Measurements from ENCODE around the gene SQSTM1. TPM values are rescaled to one million over a fixed set of nuclear protein-coding genes. Genes with fewer than 3 reads are reported as not detected.

SQSTM1 gene
- total RNA-seq, 2 donors from 2014 or later: 249 to 606 TPM

- Histone ChIP-seq H3K4me3 (no peak overlapping the region), H3K9me3 (no peaks in the 10 kb centered on the region), H3K4me1 (peaks cover 52% of the 10 kb centered on the region), H3K27ac (peak overlapping the region in 2 of 4 donors; percentile 32 to 94), H3K36me3 (replicated peaks in 1 of 2; ENCODE audit: insufficient read depth in 1 of 2, low read depth in 2 of 2) (peaks cover 0 to 12% of the 10 kb centered on the region in 2 donors), H3K27me3 (no peaks in the 10 kb centered on the region)
- intact Hi-C loops (cut with DNase I): loop anchor here (10.0 kb wide), 1 partner anchor 101 kb away; the partner anchor contains the start of gene TBC1D9B
- ATAC-seq (no peak), DNase-seq (no peak)
- WGBS, 2 donors: 56 to 59% methylated on average over 11 to 17 of the region's 18 CpGs
- TF ChIP-seq POLR2A (IDR thresholded peaks at IDR 0.05) (no peak), CTCF (IDR thresholded peaks at IDR 0.05) (no peak)
Measured at GRCh38 chr5:179803651-179804554, 16.8 kb upstream of the SQSTM1 start.

- Histone ChIP-seq H3K36me3 (replicated peaks in 1 of 2; ENCODE audit: insufficient read depth in 1 of 2, low read depth in 2 of 2) (peaks cover 0 to 5% of the 10 kb centered on the region in 2 donors), H3K4me3 (no peak overlapping the region), H3K27ac (peak overlapping the region in 3 of 4 donors; percentile 85 to 95 (median 94)), H3K9me3 (no peaks in the 10 kb centered on the region), H3K27me3 (no peaks in the 10 kb centered on the region), H3K4me1 (peaks cover 52% of the 10 kb centered on the region)
- 73 to 81% methylated on average over 6 to 8 of the region's 8 CpGs for WGBS, 2 donors
- intact Hi-C loops (cut with DNase I): loop anchor here (10.0 kb wide), 1 partner anchor 100 kb away; the partner anchor contains the start of gene TBC1D9B
- no peak for DNase-seq
- TF ChIP-seq POLR2A (IDR thresholded peaks at IDR 0.05): no peak
- no peak for TF ChIP-seq CTCF (IDR thresholded peaks at IDR 0.05)
- no peak for ATAC-seq
Measured at GRCh38 chr5:179804555-179804947, 16.2 kb upstream of the SQSTM1 start.

GRCh38 chr5:179805070-179805528 lies 15.6 kb upstream of the SQSTM1 start:
- ATAC-seq (peak; percentile 2), DNase-seq (peak in 2 of 4 donors; percentile 39 to 52)
- Histone ChIP-seq H3K9me3 (no peaks in the 10 kb centered on the region), H3K4me1 (peaks cover 52% of the 10 kb centered on the region), H3K27ac (peak overlapping the region; percentile 85 to 95 (median 91)), H3K27me3 (no peaks in the 10 kb centered on the region), H3K36me3 (replicated peaks in 1 of 2; ENCODE audit: insufficient read depth in 1 of 2, low read depth in 2 of 2) (no peaks in the 10 kb centered on the region), H3K4me3 (peak overlapping the region in 1 of 2 donors; percentile 72)
- TF ChIP-seq POLR2A (IDR thresholded peaks at IDR 0.05): peak in 1 of 3 donors; percentile 5
- no peak for TF ChIP-seq CTCF (IDR thresholded peaks at IDR 0.05)
- intact Hi-C loops (cut with DNase I): loop anchor here (10.0 kb wide), 1 partner anchor 100 kb away; the partner anchor contains the start of gene TBC1D9B
- WGBS, 2 donors: 13 to 20% methylated on average over 8 to 9 of the region's 9 CpGs

GRCh38 chr5:179805529-179806249 lies 15.0 kb upstream of the SQSTM1 start:
- no peaks in the 10 kb centered on the region for H3K9me3 ChIP-seq
- 0 to 3% methylated on average over 5 to 44 of the region's 65 CpGs for WGBS, 2 donors
- intact Hi-C loops (cut with DNase I): loop anchor here (10.0 kb wide), 1 partner anchor 99 kb away; the partner anchor contains the start of gene TBC1D9B
- DNase-seq (peak in 3 of 4 donors; percentile 46 to 51 (median 50)), ATAC-seq (peak; percentile 32)
- H3K27me3 ChIP-seq: no peaks in the 10 kb centered on the region
- peak overlapping the region; percentile 85 to 95 (median 91) for H3K27ac ChIP-seq
- H3K36me3 ChIP-seq (replicated peaks in 1 of 2; ENCODE audit: insufficient read depth in 1 of 2, low read depth in 2 of 2): no peaks in the 10 kb centered on the region
- peak overlapping the region; percentile 38 to 72 for H3K4me3 ChIP-seq
- peaks cover 52% of the 10 kb centered on the region for H3K4me1 ChIP-seq
- TF ChIP-seq CTCF (IDR thresholded peaks at IDR 0.05) (no peak), POLR2A (IDR thresholded peaks at IDR 0.05) (peak in 2 of 3 donors; percentile 6 to 42)

Data from body of pancreas (tissue), 4 donors.